ENCODE data around the gene MGAT5.

GRCh38 chr2:134468776-134469175 is 214.9 kb downstream of the MGAT5 start:
- no peak for TF ChIP-seq SP1 (IDR thresholded peaks at IDR 0.05; ENCODE audit: low read depth)
- TF ChIP-seq CTCF (IDR thresholded peaks at IDR 0.05 in 2 of 3, conservative IDR thresholded peaks at IDR 0.05 in 1 of 3; ENCODE audit: borderline replicate concordance in 1 of 3, insufficient read depth in 1 of 3, low read depth in 2 of 3, low read length in 2 of 3): no peak
- TF ChIP-seq JUND (IDR thresholded peaks at IDR 0.05): no peak
- no peak for TF ChIP-seq ZNF274 (IDR thresholded peaks at IDR 0.05; ENCODE audit: low read depth, low read length)
- TF ChIP-seq SRF (IDR thresholded peaks at IDR 0.05; ENCODE audit: low read depth): no peak
- TF ChIP-seq TCF7L2 (IDR thresholded peaks at IDR 0.05; ENCODE audit: borderline replicate concordance, extremely low read depth, insufficient read depth, insufficient read length): no peak
- no peak for TF ChIP-seq POLR2AphosphoS5 (IDR thresholded peaks at IDR 0.05; ENCODE audit: low read depth, low read length)
- no peak for TF ChIP-seq EGR1 (IDR thresholded peaks at IDR 0.05; ENCODE audit: low read depth)
- TF ChIP-seq EZH2 (IDR thresholded peaks at IDR 0.05): no peak
- no peak for TF ChIP-seq RAD21 (IDR thresholded peaks at IDR 0.05; ENCODE audit: low read depth)
- TF ChIP-seq SIN3A (IDR thresholded peaks at IDR 0.05; ENCODE audit: low read depth): no peak
- no peak for TF ChIP-seq ZFX (IDR thresholded peaks at IDR 0.05)
- no peak for TF ChIP-seq YY1 (IDR thresholded peaks at IDR 0.05; ENCODE audit: extremely low read depth, insufficient replicate concordance, low read depth, low read length)

Measured in HCT116 (cell line).